WERI-Rb-1 (cell line): ENCODE results near the gene APBB1IP.
"Not testable (repeated sequence)": the region's sequence is repeated elsewhere in the genome, so short reads cannot be mapped to it uniquely, and the experiment has no call there.

Experiments used
- DNase-seq: peaks from one replicate; pipeline ENCODE4 v3.0.0-alpha.2; 2020
- H3K27ac ChIP-seq: fragments of 250-450 bp; sonication (Bioruptor Pico); 2 replicates; pipeline ENCODE4 v1.5.1; 2020; ENCODE audit warnings: mild to moderate bottlenecking, moderate library complexity
- H3K27me3 ChIP-seq: fragments of 250-450 bp; sonication (Bioruptor Pico); 2 replicates; pipeline ENCODE4 v1.5.1; 2021; ENCODE audit warnings: mild to moderate bottlenecking, low read depth, moderate library complexity; ENCODE audit not compliant: insufficient read depth, severe bottlenecking
- H3K36me3 ChIP-seq: fragments of 250-450 bp; sonication (Bioruptor Pico); 2 replicates; pipeline ENCODE4 v1.5.1; 2020; ENCODE audit warnings: mild to moderate bottlenecking, moderate library complexity
- H3K4me3 ChIP-seq: 2 replicates; pipeline ENCODE4 v1.5.1; 2011; ENCODE audit warnings: low read depth, mild to moderate bottlenecking, control low read depth, low read length
- H3K9me3 ChIP-seq: fragments of 250-450 bp; sonication (Bioruptor Pico); 2 replicates; pipeline ENCODE4 v1.5.1; 2021; ENCODE audit warnings: mild to moderate bottlenecking, moderate library complexity; ENCODE audit not compliant: severe bottlenecking
- CTCF ChIP-seq: IDR thresholded peaks from 2 replicates; pipeline ENCODE4 v1.5.1; 2011; ENCODE audit warnings: low read depth, mild to moderate bottlenecking, control low read depth, inconsistent platforms, low read length

Gene APBB1IP

GRCh38 chr10:26502986-26503385 lies 64.8 kb downstream of the APBB1IP start:
- Histone ChIP-seq H3K4me3 (no peak overlapping the region), H3K27me3 (no peaks in the 10 kb centered on the region), H3K36me3 (no peaks in the 10 kb centered on the region), H3K9me3 (no peaks in the 10 kb centered on the region), H3K27ac (no peak overlapping the region)
- DNase-seq = no peak
- TF ChIP-seq CTCF = no peak

GRCh38 chr10:26503911-26504310 lies 65.8 kb downstream of the APBB1IP start:
- no peaks in the 10 kb centered on the region for H3K27me3 ChIP-seq
- H3K27ac ChIP-seq = no peak overlapping the region
- no peaks in the 10 kb centered on the region for H3K9me3 ChIP-seq
- peak; percentile 17 for DNase-seq
- H3K36me3 ChIP-seq = no peaks in the 10 kb centered on the region
- TF ChIP-seq CTCF = peak; percentile 55
- no peak overlapping the region for H3K4me3 ChIP-seq

GRCh38 chr10:26504429-26504828 lies 66.3 kb downstream of the APBB1IP start:
- not testable (repeated sequence) for DNase-seq, H3K27me3 ChIP-seq, H3K9me3 ChIP-seq, H3K27ac ChIP-seq, H3K4me3 ChIP-seq, H3K36me3 ChIP-seq

- no peak for TF ChIP-seq CTCF
- Histone ChIP-seq H3K27me3 (no peaks in the 10 kb centered on the region), H3K4me3 (no peak overlapping the region), H3K36me3 (no peaks in the 10 kb centered on the region), H3K9me3 (no peaks in the 10 kb centered on the region), H3K27ac (no peak overlapping the region)
- no peak for DNase-seq
Measured at GRCh38 chr10:26505491-26505890, 67.3 kb downstream of the APBB1IP start.

- no peaks in the 10 kb centered on the region for H3K27me3 ChIP-seq
- no peak for TF ChIP-seq CTCF
- H3K4me3 ChIP-seq = no peak overlapping the region
- no peak for DNase-seq
- no peaks in the 10 kb centered on the region for H3K9me3 ChIP-seq
- H3K27ac ChIP-seq = no peak overlapping the region
- no peaks in the 10 kb centered on the region for H3K36me3 ChIP-seq
Measured at GRCh38 chr10:26506736-26507135, 68.6 kb downstream of the APBB1IP start.

GRCh38 chr10:26507441-26507840 lies 69.3 kb downstream of the APBB1IP start:
- Histone ChIP-seq H3K27me3 (no peaks in the 10 kb centered on the region), H3K27ac (no peak overlapping the region), H3K4me3 (no peak overlapping the region), H3K9me3 (no peaks in the 10 kb centered on the region), H3K36me3 (no peaks in the 10 kb centered on the region)
- TF ChIP-seq CTCF = no peak
- no peak for DNase-seq

- DNase-seq = no peak
- H3K27ac ChIP-seq = no peak overlapping the region
- TF ChIP-seq CTCF = no peak
- no peaks in the 10 kb centered on the region for H3K36me3 ChIP-seq
- no peaks in the 10 kb centered on the region for H3K27me3 ChIP-seq
- H3K9me3 ChIP-seq = no peaks in the 10 kb centered on the region
- no peak overlapping the region for H3K4me3 ChIP-seq
Measured at GRCh38 chr10:26508016-26508415, 69.9 kb downstream of the APBB1IP start.
